ENCODE measurements around the gene GMPR2.
"Not testable (repeated sequence)": the region's sequence is repeated elsewhere in the genome, so short reads cannot be mapped to it uniquely, and the experiment has no call there.

The GMPR2 gene

DNA sequence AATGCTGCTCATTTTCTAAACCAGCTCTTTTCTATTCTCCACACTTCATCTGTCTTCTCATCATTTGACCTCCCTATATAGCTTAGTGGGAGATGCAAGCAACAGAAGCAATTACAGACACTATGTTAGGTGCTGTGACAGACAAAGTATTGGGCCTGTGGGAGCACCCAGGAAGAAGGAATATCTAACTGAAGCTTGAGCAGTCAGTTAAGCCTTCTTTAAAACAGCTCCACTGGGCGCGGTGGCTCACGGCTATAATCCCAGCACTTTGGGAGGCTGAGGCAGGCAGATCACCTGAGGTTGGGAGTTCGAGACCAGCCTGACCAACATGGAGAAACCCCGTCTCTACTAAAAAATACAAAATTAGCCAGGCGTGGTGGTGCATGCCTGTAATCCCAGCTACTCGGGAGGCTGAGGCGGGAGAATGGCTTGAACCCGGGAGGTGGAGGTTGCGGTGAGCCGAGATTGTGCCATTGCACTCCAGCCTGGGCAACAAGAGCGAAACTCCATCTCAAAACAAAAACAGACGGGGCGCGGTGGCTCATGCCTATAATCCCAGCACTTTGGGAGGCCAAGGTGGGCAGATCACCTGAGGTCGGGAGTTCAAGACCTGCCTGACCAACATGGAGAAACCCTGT lies 29.4 kb upstream of the GMPR2 start:
- not testable (repeated sequence) for DNase-seq

DNA sequence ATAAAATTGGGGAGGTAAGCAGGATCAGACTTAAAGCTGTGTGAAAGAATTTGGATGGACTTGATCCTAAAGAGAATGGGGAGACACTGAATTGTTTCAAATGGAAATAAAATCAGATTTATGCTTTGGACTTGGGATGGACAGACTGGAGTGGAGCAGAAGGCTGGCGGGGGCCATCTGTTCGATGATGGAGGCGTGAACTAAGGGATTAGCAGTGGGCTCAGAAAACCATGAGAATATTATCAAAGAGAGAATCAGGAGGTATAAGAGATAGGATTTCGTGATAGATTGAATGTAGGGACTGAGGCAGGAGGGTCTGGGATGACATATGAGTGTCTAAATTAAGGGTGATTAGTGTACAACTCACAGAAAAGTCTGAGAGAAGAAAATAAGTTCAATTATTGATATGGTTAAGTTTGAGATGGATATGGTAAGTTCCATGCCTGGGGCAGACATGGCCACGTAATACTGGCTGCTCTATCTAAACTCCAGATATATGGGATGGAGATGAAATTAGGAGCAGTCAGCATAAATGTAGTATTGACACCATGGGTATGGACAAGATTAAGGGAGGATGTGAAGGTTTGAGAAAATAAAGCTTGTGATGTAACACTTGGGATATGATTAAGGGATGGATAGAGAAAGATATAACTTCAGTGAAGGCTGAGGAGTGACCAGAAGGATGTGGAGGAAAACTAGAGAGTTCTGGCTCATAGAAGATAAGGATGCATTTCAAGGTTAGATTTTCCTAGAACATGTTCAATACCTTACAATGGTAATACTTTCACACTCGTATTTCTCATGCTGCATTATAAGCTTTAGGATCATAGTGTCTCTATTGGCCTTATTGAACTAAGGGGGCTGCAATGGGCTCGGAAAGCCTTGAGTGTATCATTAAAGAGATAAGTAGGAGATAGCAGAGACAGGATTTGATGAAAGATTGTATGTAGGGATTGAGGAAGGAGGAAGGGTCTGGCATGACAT lies 28.3 kb upstream of the GMPR2 start:
- DNase-seq = peak; percentile 77

DNA sequence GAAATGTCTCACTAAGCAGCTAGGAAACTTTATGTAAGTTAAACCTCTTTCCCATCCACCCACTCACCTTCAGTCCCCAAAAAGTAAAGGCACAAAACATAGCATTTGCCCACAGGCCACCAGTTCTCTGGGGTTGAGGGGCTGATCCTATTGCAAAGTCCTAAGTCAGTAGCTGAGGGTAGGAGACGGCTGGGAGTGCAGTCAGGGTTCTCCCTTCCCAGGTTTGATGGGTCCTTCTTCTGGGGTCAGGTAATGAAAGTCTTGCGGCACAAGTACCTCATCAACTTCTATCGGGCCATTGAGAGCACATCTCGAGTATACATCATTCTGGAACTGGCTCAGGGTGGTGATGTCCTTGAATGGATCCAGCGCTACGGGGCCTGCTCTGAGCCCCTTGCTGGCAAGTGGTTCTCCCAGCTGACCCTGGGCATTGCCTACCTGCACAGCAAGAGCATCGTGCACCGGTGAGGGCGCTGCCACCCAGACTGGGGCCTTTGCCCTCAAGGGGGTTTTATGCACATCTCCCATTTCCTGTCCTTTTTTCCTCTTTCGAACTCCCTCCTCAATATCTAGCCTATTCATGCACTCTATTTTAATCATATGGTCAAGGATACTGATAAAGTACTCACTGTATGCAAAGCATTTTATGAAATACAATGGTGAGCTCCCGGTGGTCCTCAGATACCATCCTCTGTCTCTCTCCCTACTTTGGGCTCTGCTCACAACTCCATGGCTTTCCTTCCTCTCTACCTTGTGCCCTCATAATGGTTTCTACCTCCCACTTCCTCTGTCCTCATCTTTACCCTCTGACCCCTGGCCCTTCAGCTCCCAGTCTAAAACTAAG lies 26.2 kb upstream of the GMPR2 start:
- DNase-seq = no peak

DNA sequence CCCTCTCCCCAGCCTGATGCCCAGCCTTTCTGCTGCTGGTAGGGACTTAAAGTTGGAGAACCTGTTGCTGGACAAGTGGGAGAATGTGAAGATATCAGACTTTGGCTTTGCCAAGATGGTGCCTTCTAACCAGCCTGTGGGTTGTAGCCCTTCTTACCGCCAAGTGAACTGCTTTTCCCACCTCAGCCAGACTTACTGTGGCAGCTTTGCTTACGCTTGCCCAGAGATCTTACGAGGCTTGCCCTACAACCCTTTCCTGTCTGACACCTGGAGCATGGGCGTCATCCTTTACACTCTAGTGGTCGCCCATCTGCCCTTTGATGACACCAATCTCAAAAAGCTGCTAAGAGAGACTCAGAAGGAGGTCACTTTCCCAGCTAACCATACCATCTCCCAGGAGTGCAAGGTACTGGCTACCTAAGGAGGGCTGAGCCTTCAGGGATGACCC lies 25.6 kb upstream of the GMPR2 start:
- no peak for DNase-seq

DNA sequence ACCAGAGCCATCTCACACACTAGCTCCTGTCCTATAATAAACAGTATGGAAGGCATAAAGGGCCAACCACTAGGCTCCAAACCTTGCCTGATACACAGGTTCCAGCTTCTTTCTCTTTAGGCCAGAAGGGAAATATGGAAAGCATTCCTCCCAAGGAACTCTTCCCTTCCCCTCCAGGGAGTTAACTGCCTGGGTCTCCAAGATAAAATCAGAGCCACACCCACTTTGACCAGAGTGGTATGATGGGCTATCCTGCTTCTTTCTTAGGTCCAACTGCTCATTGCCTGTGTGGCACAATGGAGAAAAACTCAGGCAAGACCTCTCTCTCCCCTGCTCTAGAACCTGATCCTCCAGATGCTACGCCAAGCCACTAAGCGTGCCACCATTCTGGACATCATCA lies 25.1 kb upstream of the GMPR2 start:
- DNase-seq = no peak

DNA sequence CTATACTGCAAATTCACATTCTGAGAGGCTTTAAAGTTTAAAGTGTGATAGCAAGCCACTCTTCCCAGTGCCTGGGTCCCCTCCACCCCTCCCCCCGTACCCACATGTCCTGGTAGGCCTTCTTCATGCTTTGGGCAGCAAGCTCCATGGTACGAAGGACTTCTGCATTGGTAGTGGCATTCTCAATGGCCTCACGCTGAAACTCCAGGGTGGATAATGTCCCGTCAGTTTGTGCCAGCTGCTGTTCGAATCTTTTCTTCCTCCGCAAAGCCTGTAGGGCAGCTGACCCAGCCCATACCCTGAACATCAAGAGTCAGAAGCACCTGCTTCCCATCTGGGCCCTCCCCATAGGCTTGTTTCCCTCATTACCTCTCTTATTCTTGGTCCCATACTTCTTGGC lies 21.4 kb upstream of the GMPR2 start:
- no peak for DNase-seq

DNA sequence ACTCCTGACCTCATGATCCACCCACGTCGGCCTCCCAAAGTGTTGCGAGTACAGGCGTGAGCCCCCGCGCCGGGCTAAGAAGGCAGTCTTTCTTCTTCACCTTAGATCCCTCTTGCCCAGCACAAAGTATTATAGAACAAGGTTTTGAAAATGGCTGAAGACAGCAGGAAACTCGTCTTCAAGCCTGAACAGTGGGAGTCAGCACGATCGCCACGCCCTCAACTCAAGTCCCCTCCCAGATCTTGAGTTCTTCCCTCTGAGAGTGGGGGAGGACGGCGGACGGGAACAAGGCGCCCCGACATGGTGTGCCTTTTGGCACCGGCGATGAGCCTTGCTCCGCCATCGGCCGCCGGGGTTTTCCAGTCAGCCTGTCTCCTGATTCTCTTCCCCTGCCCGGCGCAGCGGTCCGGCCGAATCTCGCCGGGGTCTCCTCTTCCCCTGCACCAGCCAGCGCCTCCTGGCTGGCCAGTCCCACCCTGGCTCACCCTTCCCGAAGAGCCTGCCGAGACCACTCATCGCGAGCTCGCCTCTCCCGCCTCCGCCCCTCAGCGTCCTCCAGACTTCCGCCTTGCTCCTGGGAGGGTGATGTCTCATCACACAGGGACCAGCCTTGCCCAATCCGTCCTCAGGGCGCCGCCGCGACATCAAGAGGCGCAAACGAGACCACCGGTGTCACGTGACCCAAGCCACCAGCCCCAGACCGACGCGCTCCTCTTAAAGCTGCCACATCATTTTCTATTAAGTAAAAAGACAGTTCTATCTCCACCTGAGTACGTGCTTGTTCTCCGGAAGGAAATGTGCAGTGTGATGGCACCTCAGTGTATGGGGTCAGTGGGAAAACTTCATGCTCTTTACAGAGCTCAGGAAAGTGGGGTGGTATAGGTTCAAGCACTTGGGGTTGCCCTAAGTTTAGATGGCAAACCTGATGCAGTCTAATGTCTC lies 19.5 kb upstream of the GMPR2 start, which contains the start of gene CHMP4A:
TSS of gene CHMP4A (minus strand) at position 565 of the 942 bp plus-strand sequence. CDS start at position 516, 49 bp downstream.
- peak; percentile 98 for DNase-seq

DNA sequence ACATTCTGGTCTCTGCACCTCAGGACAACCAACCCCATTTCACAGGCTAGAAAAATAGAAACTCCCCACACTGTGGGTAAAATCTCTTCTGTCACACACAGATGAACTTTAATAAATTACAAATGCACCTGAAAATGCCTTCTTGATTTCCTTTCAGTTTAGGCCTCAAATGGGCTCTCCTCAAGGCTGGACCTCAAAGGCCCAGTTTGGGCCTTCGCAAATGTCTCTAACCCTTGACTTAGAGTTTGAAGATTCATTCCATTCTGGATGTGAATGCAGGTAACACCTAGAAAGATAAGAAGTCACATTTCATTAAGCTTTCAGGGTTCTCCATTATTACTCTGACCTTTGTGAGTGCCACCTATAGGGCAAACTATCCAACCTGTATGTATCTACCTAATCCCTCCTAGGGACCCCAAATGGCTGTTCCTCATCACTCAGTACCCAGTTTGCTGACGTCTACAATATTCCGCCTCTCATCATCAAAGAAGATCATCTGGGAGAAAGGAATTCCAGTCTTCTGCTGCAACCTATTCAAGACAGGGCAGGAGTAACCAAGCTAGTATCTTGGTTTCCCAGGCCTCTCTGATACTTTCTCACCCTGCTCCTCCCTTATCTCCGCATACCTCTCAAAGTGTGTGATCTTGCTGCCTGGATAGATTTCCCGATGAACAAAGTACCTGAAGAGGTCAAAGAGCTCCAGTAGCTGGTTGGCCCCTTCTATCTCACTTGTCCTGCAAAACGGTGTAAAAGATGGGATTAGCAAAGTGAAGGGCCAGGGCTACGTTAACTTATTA lies 18.7 kb upstream of the GMPR2 start:
- no peak for DNase-seq

DNA sequence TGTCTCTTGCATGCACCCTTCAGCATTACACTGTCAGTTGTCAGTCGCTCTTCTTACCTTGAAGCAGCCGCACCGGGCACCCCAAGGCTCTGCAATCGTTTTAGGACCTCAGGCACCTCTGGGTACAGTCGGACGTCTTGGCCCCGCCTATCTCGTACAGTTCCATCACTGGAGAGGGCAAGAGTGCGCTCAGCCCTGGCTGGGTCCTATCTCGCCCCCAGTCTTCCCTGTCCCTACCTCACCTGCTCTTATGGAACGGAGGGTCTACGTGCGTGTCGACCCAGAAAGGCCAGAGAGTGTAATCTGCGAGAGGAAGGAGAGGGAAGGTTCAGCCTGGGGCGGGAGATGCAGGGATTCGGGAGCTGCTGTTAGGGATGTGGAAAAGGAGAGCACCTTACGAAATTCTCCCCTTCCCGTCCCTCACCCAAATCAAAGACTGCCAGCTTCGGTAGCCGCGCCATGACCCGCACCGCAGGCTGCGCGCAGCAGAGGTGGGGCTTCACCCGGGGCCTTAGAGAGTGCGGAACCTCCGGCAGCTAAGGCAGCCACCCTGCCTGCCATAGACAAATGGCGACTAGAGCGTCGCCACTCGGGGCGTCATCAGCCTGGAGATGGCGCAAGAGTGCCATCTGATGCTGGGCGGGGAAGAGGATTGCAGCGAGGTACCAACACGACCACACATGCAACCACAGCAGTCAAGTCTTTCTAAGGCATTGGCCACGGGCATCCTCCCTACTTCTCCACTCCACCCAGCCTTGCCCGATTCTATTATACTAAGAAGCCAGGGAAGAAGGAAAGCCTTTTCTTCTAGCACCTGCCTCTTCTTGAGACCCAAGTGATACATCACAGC lies 17.0 kb upstream of the GMPR2 start, which contains the start of gene MDP1:
TSS of gene MDP1 (minus strand) at position 572 of the 850 bp plus-strand sequence. CDS start at position 461, 111 bp downstream.
- DNase-seq = peak; percentile 92

DNA sequence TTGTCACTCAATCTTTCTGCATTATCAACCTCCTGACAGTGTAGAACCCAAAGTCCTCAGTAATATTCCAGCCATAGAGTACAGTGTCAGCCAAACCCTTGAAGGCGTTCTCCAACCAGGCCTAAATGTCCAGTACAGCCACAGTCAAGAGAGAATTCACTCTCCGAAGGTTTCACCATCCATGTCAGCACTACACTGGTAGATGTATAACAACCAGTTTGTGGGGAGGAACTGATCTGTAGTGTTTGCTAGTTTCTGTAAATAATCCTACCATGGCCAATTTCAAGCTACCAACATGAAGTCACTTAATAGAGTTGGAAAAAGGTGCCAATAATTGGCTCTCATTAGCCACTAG lies 16.4 kb upstream of the GMPR2 start:
- no peak for DNase-seq

DNA sequence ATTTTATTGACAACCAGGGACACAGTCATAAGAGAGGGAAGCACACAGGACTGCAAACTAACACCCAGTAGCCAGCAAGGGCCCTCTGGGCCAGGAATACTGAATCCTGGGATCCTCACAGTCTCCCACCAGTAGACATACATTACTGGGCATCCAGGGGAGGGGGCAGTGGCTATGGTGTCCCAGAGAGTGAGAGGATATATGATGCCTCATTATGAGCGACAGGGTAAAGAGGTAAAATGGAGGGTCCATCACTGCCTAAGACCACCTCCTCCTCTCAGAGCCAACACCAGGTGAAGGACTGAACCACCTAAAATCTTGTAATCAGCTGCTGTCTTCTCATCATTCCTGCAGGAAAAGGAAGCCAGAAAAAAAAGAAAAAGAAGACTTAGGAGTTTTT lies 15.9 kb upstream of the GMPR2 start:
- not testable (repeated sequence) for DNase-seq

DNA sequence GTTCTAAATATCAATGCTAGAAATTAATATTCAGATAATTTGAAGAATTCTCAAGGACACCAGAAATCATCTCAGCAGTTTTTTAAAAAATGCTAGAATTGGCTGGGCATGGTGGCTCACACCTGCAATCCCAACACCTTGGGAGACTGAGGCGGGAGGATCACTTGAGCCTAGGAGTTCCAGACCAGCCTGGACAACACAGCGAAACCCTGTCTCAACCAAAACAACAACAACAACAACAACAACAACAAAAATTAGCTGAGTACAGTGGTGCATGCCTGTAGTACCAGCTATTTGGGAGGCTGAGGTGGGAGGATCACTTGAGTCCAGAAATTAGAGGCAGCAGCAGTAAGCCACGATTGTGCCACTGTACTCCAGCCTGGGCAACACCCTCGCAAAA lies 13.6 kb upstream of the GMPR2 start:
- no peak for DNase-seq

DNA sequence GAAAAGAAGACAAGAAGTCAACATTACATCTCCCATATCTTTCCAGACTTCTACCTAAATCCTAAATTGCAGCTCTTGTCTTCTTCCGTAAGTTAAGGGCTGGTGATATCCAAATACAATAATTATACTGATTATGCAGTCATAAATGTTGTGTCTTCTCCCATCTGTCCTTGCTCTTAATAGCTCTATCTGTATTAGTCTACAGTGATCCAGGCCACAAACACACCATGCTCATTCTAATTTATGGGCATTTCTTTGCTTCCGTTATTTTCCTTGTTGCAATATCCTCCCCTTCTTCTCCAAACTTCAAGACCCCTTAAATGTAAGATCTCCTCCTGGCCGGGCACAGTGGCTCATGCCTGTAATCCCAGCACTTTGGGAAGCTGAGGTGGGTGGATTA lies 13.2 kb upstream of the GMPR2 start:
- no peak for DNase-seq

DNA sequence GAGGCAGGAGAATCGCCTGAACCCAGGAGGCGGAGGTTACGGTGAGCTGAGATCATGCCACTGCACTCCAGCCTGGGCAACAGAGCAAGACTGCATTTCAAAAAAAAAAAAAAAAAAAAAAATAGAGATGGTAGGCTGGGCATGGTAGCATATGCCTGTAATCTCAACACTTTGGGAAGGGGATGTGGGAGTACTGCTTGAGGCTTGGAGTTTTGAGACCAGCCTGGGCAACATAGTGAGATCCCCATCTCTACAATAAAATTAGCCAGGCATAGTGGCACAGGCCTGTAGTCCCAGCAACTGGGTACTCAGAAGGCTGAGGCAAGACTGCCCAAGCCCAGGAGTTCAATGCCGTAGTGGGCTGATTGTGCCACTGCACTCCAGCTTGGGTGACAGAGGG lies 9.7 kb upstream of the GMPR2 start:
- DNase-seq = not testable (repeated sequence)

DNA sequence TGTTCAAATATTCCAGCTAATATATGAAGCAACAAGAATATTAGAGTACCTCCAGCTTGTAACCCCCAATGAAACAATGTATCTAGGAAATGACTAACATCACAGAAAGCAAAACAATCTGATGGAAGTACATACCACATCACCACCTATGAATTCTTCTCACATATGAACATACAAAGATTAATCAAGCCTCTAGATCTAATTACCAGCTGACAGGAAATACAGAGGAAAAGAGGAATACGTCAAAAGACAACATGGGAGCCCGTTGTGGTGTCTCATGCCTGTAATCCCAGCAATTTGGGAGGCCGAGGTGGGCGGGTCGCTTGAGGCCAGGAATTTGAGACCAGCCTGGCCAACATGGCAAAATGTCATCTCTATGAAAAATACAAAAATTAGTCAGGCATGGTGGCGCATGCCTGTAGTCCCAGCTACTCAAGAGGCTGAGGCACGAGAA lies 8.1 kb upstream of the GMPR2 start:
- no peak for DNase-seq

DNA sequence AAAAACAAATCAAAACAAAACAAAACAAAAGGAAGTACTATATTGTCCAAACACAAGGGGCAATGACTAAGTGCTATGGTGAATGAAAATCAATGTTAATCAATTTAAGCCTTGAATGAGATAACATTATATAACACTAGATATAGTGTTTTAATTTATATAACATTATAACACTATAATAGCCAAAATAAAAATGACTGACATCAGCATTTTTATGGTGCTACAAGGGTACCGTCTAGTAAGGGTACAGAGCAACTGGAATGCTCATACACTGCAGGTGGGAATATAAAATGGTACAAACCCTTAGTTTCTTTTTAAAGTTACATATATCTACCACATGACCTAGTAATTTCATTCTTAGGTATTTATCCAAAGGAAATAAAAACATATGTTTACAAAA lies 6.3 kb upstream of the GMPR2 start:
- DNase-seq = no peak

DNA sequence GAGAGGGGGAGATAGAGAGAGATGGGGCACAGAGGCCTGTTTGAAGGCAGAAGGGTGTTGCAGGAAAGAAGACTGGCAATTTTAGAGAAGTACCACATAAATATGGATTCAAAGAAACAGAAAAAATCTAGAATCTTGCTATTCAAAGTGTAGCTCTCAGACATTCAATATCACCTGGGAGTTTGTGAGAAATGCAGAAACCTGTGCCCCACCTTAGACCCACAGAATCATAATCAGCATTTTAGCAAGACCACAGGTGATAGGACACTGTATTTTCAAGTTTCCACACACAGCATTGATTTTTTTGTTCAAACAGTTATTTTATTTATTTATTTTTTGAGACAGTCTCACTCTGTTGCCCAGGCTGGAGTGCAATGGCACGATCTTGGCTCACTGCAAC lies 3.8 kb upstream of the GMPR2 start:
- DNase-seq = no peak

DNA sequence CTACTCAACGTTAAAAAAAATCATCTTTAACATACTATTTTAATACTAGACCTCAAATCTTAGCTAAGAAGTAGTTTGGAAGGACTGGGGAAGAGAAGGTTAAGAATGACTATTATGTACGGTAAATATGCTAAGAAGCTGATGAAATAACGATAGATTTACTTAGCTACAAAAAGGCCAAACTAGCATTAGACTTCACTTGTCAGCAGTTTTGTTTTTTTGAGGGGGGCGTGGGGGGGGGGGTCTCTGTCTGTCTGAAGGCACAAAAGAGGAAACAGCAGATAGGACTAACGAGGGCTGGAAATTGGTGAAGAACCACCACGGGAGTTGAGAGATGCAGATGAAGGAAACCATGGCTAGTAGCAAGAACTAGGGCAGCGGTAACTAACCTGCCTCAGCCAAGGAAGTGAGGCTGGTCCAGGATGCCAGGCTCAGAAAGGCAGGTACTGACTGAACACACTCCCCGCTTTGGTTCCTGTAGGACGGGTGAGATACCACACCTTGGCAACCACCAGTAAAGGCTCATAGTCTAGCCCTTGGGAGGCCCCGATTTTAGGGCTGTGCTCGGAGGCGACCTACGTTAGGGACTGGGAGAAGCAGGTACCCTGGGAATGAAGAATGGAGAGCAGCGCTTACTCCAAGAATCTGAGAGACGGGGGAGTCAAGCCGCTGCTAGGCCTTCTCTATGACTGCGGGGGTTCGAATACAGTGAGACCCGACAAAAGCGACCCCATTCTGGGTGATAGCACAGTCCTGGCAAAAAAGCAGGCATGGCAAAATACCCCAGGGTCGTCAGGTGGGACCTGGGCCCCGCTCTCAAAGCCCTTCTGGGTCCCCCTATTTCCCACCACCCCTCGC lies 1.2 kb upstream of the GMPR2 start:
- DNase-seq = no peak

DNA sequence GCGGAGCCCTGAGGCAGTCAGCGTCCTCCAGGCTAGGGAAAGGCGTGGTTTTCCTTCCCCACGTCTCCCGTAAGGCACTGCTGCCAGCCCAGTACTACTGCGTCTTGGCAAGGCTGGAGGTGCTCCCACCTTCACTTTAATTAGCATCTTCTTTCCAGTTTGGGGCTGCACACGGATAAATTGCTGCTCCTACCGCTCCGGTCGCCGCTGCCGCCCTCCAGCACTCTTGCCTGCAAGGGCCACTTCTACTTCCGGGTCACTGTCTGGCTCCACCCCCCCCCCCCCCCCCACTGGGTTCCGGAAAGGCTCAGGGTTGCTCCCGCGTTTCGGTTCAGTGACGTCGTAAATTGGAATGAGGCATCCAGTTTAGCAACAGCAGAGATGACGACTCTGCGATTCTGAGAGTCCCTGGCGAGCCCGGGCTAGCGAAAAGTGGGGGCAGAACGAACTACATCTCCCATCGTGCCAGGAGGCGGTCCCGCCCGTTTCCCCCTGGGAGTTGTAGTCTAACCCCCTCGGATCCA lies 546 bp upstream of the GMPR2 start, which contains the start of gene NEDD8:
TSS of gene NEDD8 (minus strand) at position 247 of the 524 bp plus-strand sequence. CDS start at position 147, 100 bp downstream.
- peak; percentile 90 for DNase-seq

Measured in NCI-H82 (cell line).